C1 segment of cervical spinal cord (tissue), 14 donors: ENCODE data around the gene GSDMA.

ENCODE experiments used
- DNase-seq, 14 donors: peaks; one replicate each; lab custom pipeline; 2025; lab: John Stamatoyannopoulos, UW

The GSDMA gene

DNA sequence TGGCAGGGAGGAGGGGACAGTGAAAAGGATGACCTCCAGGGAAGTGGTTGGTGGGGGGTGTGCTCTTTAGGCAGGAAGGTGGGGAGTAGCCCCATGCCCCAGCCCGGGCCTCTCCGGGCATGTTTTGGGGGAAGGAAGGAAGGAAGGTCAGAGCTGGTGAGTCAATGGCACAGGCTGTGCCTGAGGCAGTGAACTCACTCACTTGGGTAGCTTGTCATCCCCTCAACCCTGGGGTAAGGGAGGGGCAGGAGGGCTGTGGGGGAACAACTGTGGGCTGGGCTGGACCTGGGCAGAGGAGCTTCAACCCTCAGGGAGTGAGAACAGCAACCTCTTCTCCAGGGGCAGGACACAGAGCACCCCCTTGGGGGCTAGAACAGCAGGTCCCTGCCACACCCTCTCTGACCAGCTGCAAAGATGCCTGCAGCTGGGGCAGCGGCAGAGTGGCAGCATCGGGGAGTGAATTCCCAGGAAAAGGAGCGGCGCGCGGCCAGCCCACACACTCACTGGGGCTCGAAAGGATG, 58.7 kb downstream of the GSDMA start:
- peak in 2 of 14 donors; percentile 37 to 75 for DNase-seq

DNA sequence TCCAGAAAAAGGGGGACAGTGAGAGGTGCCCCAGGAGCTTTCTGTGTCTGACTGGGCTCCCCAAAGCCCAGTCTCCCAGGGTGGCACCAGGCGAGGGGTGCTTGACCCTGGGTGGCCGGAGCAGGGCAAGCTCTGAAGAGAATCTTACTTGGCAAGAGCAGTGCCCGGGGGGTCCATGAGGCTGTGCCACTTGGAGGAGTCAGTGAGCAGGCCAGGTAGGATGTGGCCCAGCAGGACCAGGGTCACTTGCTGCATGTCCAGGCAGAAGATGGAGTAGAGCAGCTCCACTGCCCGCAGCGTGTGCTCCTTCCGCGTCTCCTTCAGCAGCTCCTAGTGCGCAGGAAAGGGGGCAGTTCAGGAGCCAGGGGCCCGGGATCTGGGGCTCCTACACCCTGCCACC, 59.7 kb downstream of the GSDMA start:
- no peak for DNase-seq

DNA sequence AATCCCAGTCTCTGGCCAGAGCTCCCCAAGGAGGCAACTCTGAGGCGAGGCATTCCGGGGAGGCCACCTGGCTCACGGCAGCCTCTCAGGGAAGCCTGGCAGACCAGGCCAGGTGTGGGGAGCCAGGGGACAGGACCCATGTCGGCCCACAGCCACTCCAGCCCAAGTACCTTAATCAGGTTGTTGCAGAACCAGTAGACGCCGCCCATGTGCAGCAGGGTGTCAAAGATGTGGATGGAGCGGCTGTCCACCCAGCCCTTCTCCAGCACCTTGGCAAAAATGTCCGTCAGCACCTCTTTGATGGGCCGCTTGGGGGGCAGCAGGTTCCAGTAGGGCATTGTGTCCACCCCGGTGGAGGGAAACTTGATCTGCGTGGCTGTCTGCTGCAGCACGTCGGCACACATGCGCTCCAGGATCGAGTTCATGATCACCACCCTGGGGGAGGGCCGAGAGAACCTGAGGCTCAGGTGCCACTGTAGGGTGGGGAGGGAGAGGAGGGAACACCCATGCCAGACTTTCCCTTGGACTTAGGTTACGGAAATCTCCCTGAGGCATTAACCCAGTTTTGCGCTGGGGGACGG, 60.2 kb downstream of the GSDMA start:
- no peak for DNase-seq

DNA sequence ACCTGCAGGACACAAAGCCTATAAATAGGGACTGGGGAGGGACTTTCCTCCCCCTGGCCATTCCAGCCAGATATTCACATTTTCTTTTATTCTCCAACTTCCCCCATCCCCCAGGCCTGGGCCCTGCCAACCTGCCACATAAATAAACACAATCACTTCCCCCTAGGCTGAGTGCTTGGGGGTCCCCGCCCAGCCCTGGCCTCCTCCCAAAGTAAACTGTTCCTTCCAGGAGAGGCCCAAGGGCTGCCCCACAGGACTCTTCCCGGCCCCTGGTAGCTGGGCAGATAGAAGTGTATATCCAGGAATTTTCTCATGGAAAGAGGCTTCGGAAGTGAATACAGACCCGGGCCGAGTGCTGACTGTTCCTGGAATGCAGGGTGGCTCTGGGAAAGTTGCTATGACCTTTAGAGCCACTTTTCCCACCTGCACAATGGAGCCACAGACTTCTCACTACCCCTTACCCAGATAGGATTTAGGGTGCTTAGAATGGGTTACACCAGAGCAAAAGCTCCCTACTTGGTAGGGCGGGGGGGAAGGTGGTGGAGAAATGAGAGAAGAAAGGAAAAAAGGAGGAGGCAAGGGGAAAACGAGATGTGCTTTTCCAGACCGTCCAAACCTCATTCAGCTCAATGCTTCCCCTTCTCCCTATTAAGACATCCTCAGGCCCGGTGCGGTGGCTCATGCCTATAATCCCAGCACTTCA, 60.9 kb downstream of the GSDMA start:
- DNase-seq = no peak

DNA sequence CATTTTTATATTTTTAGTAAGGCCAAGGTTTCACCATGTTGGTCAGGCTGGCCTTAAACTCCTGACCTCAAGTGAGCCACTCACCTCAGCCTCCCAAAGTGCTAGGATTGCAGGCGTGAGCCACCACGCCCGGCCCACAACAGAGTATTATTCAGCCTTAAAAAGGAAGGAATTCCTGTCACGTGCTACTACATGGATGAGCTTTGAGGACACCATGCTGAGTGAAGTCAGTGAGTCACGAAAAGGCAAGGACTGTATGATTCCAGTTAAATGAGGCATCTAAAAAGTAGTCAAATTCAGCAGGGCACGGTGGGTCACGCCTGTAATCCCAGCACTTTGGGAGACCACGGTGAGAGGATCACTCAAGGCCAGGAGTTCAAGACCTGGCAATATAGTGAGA, 62.1 kb downstream of the GSDMA start:
- no peak for DNase-seq

DNA sequence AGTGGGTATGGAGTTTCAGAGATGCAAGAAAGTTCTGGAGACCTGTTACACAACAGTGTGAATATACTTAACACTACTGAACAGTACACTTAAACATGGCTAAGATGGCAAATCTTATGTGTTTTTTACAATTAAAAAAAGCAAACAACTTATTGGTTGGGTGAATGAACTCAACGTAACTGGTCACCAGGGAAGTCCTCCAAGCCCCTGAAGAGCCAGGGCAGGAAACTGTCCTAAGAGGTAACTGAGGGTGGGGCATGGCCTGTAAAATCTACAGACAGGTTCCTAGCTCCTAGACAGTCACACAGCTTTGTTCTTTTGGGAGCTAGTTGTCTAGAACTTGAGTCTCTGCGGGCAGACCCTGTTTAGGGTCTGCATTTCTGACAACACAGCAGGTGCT, 62.8 kb downstream of the GSDMA start:
- no peak for DNase-seq

DNA sequence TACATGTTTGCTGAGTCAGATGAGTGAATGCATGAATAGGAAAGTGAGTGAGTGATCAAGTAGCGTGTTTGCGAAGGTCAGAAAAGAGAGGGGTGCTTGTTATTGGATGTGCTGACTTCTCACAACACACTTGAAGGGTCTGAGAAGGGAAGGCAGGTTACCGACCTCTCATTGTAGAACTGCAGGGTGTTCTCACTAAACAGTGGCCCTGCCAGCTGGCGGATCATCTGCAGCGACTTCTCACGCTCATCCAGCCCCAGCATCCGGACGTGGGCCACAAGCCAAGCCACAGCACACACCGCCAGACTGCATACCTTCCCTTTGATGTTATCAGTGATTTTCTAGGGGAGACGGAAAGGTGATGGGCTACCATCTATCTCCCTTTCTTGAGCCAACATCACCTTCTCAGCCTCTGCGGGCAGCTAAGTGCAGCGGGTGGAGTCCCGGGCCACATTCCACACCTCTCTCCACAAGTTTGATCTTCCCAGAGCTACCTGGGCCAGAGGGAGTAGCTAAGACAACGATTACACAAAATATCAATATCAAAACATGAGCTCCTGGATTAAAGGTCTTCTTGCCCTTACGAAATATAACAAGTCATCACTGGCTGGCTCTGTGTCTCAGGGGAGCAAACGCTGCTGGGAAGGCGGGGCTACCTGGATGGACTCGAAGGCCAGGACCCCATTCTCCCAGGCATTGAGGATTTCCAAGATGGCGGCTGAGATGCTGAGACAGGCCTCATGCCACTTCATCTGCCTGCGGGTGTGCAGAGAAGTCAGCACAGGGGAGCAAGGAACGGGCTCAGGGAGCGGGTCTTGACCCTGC, 63.4 kb downstream of the GSDMA start:
- DNase-seq = no peak

DNA sequence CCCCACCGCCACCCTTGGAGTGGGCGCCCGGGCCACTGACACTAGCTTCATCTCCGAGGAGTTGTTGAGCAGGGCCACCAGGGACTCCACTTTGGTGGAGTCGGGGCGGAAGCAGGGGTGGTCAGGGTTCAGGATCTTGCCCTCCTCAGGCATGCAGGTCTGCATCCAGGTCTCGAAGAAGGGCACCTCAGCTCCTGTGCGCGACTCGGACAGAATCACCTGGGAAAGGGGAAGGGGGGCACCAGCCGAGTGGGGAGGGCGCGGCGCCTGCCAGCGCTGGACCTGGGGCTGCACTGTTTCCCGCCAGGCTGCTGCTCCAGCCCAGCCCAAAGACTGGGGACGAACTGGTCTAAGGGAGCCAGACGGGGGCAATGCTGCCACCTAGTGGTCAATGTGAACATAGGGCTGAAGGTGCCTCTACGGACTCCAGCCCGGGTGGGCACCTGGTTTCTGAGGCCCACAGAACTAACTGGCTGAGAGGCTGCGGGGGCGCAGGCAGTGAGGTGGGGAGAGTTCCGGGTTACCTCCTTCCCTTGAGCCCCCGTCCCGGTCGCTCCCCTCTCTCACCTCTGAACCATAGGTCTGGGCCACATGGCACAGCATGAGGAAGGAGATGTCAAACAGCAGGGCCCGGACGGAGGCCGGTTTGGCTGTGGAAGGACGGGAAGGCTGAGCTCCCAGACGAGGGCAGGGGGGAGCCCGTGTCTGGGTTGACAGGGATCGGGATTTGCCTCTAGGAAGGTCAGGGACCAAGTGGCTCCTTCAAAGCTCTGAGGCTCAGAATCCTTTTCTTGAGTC, 64.2 kb downstream of the GSDMA start:
- DNase-seq = peak in 11 of 14 donors; percentile 14 to 68 (median 39)
